Breast epithelium (tissue), 4 donors: ENCODE data around the gene PTGR3. TPM values are rescaled to one million over a fixed set of nuclear protein-coding genes. Genes with fewer than 3 reads are reported as not detected.
"Not testable (repeated sequence)": the region's sequence is repeated elsewhere in the genome, so short reads cannot be mapped to it uniquely, and the experiment has no call there.

Experiments used
- DNase-seq, 2 donors: peaks; one replicate each; pipeline ENCODE4 v3.0.0-alpha.2; 2019; ENCODE audit warnings: low spot score in 2 of 2
- H3K27ac ChIP-seq, 2 donors: fragments of 200-600 bp; sonication (generic) in 1 of 2; one replicate each; pipeline ENCODE4 v1.5.1; 2016 to 2019; ENCODE audit warnings: mild to moderate bottlenecking in 1 of 2
- H3K27me3 ChIP-seq, 2 donors: fragments of 200-600 bp; sonication (generic) in 1 of 2; one replicate each; pipeline versions ENCODE4 v1.5.1 to v1.6.0; 2017 to 2019; ENCODE audit warnings: control low read depth in 1 of 2, mild to moderate bottlenecking in 1 of 2
- H3K36me3 ChIP-seq: fragments of 200-600 bp; one replicate; pipeline ENCODE4 v1.5.1; 2019
- H3K4me1 ChIP-seq, 2 donors: fragments of 200-600 bp; sonication (generic); one replicate each; pipeline ENCODE4 v1.5.1; 2016 to 2019; ENCODE audit warnings: control low read depth in 1 of 2
- H3K4me3 ChIP-seq, 3 donors: fragments of 200-600 bp; sonication (generic); 1 replicate in 2 of 3; 2 replicates in 1 of 3; pipeline ENCODE4 v1.5.1; 2016 to 2019; ENCODE audit warnings: mild to moderate bottlenecking in 3 of 3, moderate library complexity in 2 of 3
- H3K9me3 ChIP-seq, 2 donors: fragments of 200-600 bp; sonication (generic) in 1 of 2; one replicate each; pipeline ENCODE4 v1.5.1; 2016 to 2019; ENCODE audit warnings: control low read depth in 1 of 2
- CTCF ChIP-seq, 3 donors: fragments of 450-650 bp; IDR thresholded peaks; one replicate each; pipeline ENCODE4 v1.5.1; 2016 to 2017; ENCODE audit warnings: antibody characterized with exemption in 3 of 3, mild to moderate bottlenecking in 3 of 3, moderate library complexity in 3 of 3
- POLR2A ChIP-seq: fragments of 450-650 bp; IDR thresholded peaks from one replicate; pipeline ENCODE4 v1.6.1; 2016; ENCODE audit warnings: antibody characterized with exemption, mild to moderate bottlenecking, moderate library complexity
- POLR2AphosphoS5 ChIP-seq, 3 donors: sonication (generic); formaldehyde crosslinking; IDR thresholded peaks; one replicate each; pipeline ENCODE4 v1.6.1; 2017; ENCODE audit warnings: antibody characterized with exemption in 3 of 3
- intact Hi-C: fragments of 100-400 bp; cut with DNase I; formaldehyde crosslinking; loops from one replicate; pipeline ENCODE4 v1.15.1; 2023; ENCODE audit warnings: low total_unique reads
- total RNA-seq, 3 donors: library from RNA; depleted of rRNA; stranded (reverse); fragments of >200 nt; gene quantifications; one replicate each; pipeline ENCODE4 v1.1.0, GENCODE V29; 2016

PTGR3 gene
- total RNA-seq, 3 donors from 2014 or later: 21.3 to 32.9 (median 22.9) TPM

- Histone ChIP-seq H3K27ac (peak overlapping the region in 1 of 2 donors; percentile 45), H3K4me1 (no peaks in the 10 kb centered on the region), H3K4me3 (no peak overlapping the region), H3K36me3 (no peaks in the 10 kb centered on the region), H3K9me3 (no peaks in the 10 kb centered on the region), H3K27me3 (no peaks in the 10 kb centered on the region)
- DNase-seq: no peak
- intact Hi-C loops: no loop called here
- TF ChIP-seq POLR2AphosphoS5 (IDR thresholded peaks at IDR 0.05) (no peak), CTCF (IDR thresholded peaks at IDR 0.05) (no peak), POLR2A (no peak)
These were observed 9.6 kb downstream of the PTGR3 start for GRCh38 chr18:75199327-75199726.

- intact Hi-C loops: no loop called here
- Histone ChIP-seq H3K4me1 (no peaks in the 10 kb centered on the region), H3K4me3 (no peak overlapping the region), H3K9me3 (no peaks in the 10 kb centered on the region), H3K27me3 (no peaks in the 10 kb centered on the region), H3K27ac (peak overlapping the region; percentile 10 to 18), H3K36me3 (no peaks in the 10 kb centered on the region)
- no peak for DNase-seq
- TF ChIP-seq POLR2A: no peak
- TF ChIP-seq POLR2AphosphoS5 (IDR thresholded peaks at IDR 0.05): no peak
- no peak for TF ChIP-seq CTCF (IDR thresholded peaks at IDR 0.05)
These were observed 10.9 kb downstream of the PTGR3 start for GRCh38 chr18:75198036-75198435.

- no peak for DNase-seq
- intact Hi-C loops: no loop called here
- TF ChIP-seq POLR2A: no peak
- no peak for TF ChIP-seq CTCF (IDR thresholded peaks at IDR 0.05)
- TF ChIP-seq POLR2AphosphoS5 (IDR thresholded peaks at IDR 0.05): no peak
These were observed 16.0 kb downstream of the PTGR3 start for GRCh38 chr18:75192899-75193298.

GRCh38 chr18:75189696-75190095 lies 19.2 kb downstream of the PTGR3 start:
- intact Hi-C loops: no loop called here
- H3K4me1 ChIP-seq: no peaks in the 10 kb centered on the region

More at GRCh38 chr18:75192899-75193298, 16.0 kb downstream of the PTGR3 start:
- H3K27ac ChIP-seq: no peak overlapping the region
- no peaks in the 10 kb centered on the region for H3K9me3 ChIP-seq
- H3K4me3 ChIP-seq: no peak overlapping the region
- H3K4me1 ChIP-seq: no peaks in the 10 kb centered on the region
- H3K36me3 ChIP-seq: no peaks in the 10 kb centered on the region
- no peaks in the 10 kb centered on the region for H3K27me3 ChIP-seq

GRCh38 chr18:75187702-75188101 lies 21.2 kb downstream of the PTGR3 start:
- intact Hi-C loops: not testable (repeated sequence)

More at GRCh38 chr18:75189696-75190095, 19.2 kb downstream of the PTGR3 start:
- Histone ChIP-seq H3K27me3 (no peaks in the 10 kb centered on the region), H3K4me3 (no peak overlapping the region), H3K9me3 (no peaks in the 10 kb centered on the region), H3K27ac (no peak overlapping the region), H3K36me3 (no peaks in the 10 kb centered on the region)
- TF ChIP-seq CTCF (IDR thresholded peaks at IDR 0.05): no peak
- no peak for TF ChIP-seq POLR2AphosphoS5 (IDR thresholded peaks at IDR 0.05)
- TF ChIP-seq POLR2A: no peak
- DNase-seq: no peak

GRCh38 chr18:75185460-75185859 lies 23.5 kb downstream of the PTGR3 start:
- H3K4me1 ChIP-seq: no peaks in the 10 kb centered on the region
- TF ChIP-seq POLR2AphosphoS5 (IDR thresholded peaks at IDR 0.05) (no peak), POLR2A (no peak), CTCF (IDR thresholded peaks at IDR 0.05) (no peak)
- intact Hi-C loops: no loop called here
- DNase-seq: no peak
- H3K9me3 ChIP-seq: no peaks in the 10 kb centered on the region
- no peaks in the 10 kb centered on the region for H3K36me3 ChIP-seq
- no peaks in the 10 kb centered on the region for H3K27me3 ChIP-seq
- no peak overlapping the region for H3K27ac ChIP-seq
- H3K4me3 ChIP-seq: no peak overlapping the region

More at GRCh38 chr18:75187702-75188101, 21.2 kb downstream of the PTGR3 start:
- H3K27me3 ChIP-seq, H3K4me3 ChIP-seq, H3K36me3 ChIP-seq, DNase-seq, H3K9me3 ChIP-seq, H3K4me1 ChIP-seq, H3K27ac ChIP-seq: not testable (repeated sequence)
